Tibial nerve (tissue), 4 donors: ENCODE results near the gene EEF2KMT. TPM values are rescaled to one million over a fixed set of nuclear protein-coding genes. Genes with fewer than 3 reads are reported as not detected.

Experiments
- DNase-seq, 2 donors: peaks; one replicate each; pipeline ENCODE4 v3.0.0-alpha.2; 2019; ENCODE audit warnings: low spot score in 2 of 2
- H3K27ac ChIP-seq, 4 donors: fragments of 200-600 bp; sonication (generic) in 3 of 4; one replicate each; pipeline ENCODE4 v1.5.1; 2017 to 2019; ENCODE audit warnings: mild to moderate bottlenecking in 1 of 4
- H3K27me3 ChIP-seq, 2 donors: fragments of 200-600 bp; sonication (generic) in 1 of 2; one replicate each; pipeline versions ENCODE4 v1.5.1 to v1.6.0; 2017 to 2019
- H3K36me3 ChIP-seq, 3 donors: fragments of 200-600 bp; sonication (generic); one replicate each; pipeline ENCODE4 v1.5.1; 2018 to 2019
- H3K4me1 ChIP-seq, 4 donors: fragments of 200-600 bp; sonication (generic) in 3 of 4; one replicate each; pipeline ENCODE4 v1.5.1; 2017 to 2019
- H3K4me3 ChIP-seq, 4 donors: fragments of 200-600 bp; sonication (generic) in 3 of 4; one replicate each; pipeline ENCODE4 v1.5.1; 2017 to 2019; ENCODE audit warnings: mild to moderate bottlenecking in 1 of 4, moderate library complexity in 1 of 4
- H3K9me3 ChIP-seq, 4 donors: fragments of 200-600 bp; sonication (generic) in 3 of 4; one replicate each; pipeline ENCODE4 v1.5.1; 2017 to 2019
- CTCF ChIP-seq, 5 experiments: fragments of 200-600 bp in 3 of 5; fragments of 450-650 bp in 2 of 5; sonication (generic) in 3 of 5; IDR thresholded peaks; one replicate each; pipeline ENCODE4 v1.5.1; 2016 to 2019; ENCODE audit warnings: antibody characterized with exemption in 5 of 5, mild to moderate bottlenecking in 3 of 5, moderate library complexity in 2 of 5
- EP300 ChIP-seq, 2 donors: sonication (generic); formaldehyde crosslinking; IDR thresholded peaks; one replicate each; pipeline ENCODE4 v1.6.1; 2017; ENCODE audit warnings: antibody characterized with exemption in 2 of 2, mild to moderate bottlenecking in 1 of 2
- POLR2A ChIP-seq, 2 donors: fragments of 450-650 bp; IDR thresholded peaks; one replicate each; pipeline ENCODE4 v1.6.1; 2017; ENCODE audit warnings: antibody characterized with exemption in 2 of 2, mild to moderate bottlenecking in 2 of 2, moderate library complexity in 2 of 2
- WGBS, 2 donors: methylation state at CpG; one replicate each; pipeline ENCODE4 v1.1.5; 2018; 5-methylcytosine and 5-hydroxymethylcytosine counted together
- total RNA-seq, 4 donors: library from RNA; depleted of rRNA; stranded (reverse); fragments of >200 nt; gene quantifications; one replicate each; pipeline ENCODE4 v1.1.0, GENCODE V29; 2016

Gene EEF2KMT
- total RNA-seq, 4 donors from 2014 or later, result 4.8 to 10.8 (median 7.9) TPM

- no peaks in the 10 kb centered on the region for H3K9me3 ChIP-seq
- H3K4me1 ChIP-seq, result peaks cover 0 to 21% (median 13%) of the 10 kb centered on the region in 4 donors
- 43 to 44% methylated on average over 12 of the region's 12 CpGs for WGBS, 2 donors
- no peaks in the 10 kb centered on the region for H3K27me3 ChIP-seq
- DNase-seq, result no peak
- H3K36me3 ChIP-seq, result peaks cover 0 to 3% (median 0%) of the 10 kb centered on the region in 3 donors
- no peak for TF ChIP-seq EP300 (IDR thresholded peaks at IDR 0.05)
- TF ChIP-seq POLR2A (IDR thresholded peaks at IDR 0.05), result no peak
- no peak for TF ChIP-seq CTCF (IDR thresholded peaks at IDR 0.05)
- no peak overlapping the region for H3K27ac ChIP-seq
- H3K4me3 ChIP-seq, result no peak overlapping the region
These were observed 61.1 kb downstream of the EEF2KMT start for GRCh38 chr16:5036228-5037156.

GRCh38 chr16:5035909-5036227 is 61.7 kb downstream of the EEF2KMT start:
- 68 to 72% methylated on average over 1 of the region's 1 CpG for WGBS, 2 donors
- TF ChIP-seq CTCF (IDR thresholded peaks at IDR 0.05), result no peak
- no peak overlapping the region for H3K4me3 ChIP-seq
- peaks cover 0 to 9% (median 0%) of the 10 kb centered on the region in 3 donors for H3K36me3 ChIP-seq
- peaks cover 0 to 21% (median 13%) of the 10 kb centered on the region in 4 donors for H3K4me1 ChIP-seq
- DNase-seq, result no peak
- no peaks in the 10 kb centered on the region for H3K9me3 ChIP-seq
- no peak overlapping the region for H3K27ac ChIP-seq
- H3K27me3 ChIP-seq, result no peaks in the 10 kb centered on the region

Other genes with a start within 250 kb of the EEF2KMT start
- 100 to 1,000 TPM in 3 of 4 donors, 10 to 100 TPM in 1; 52.2 to 246 (median 200) TPM for gene PPL, start 160.6 kb downstream of the EEF2KMT start, total RNA-seq
- gene SEC14L5, start 139.5 kb downstream of the EEF2KMT start, total RNA-seq, result 10 to 100 TPM; 12.0 to 29.0 (median 13.6) TPM
- gene NAGPA, start 63.9 kb downstream of the EEF2KMT start, total RNA-seq, result 100 to 1,000 TPM in 1 of 4 donors, 10 to 100 TPM in 3; 37.5 to 104 (median 43.8) TPM
- gene C16orf89, start 31.8 kb downstream of the EEF2KMT start, total RNA-seq, result 10 to 100 TPM in 3 of 4 donors, 1 to 10 TPM in 1; 6.3 to 39.0 (median 17.8) TPM
- 10 to 100 TPM; 15.9 to 25.5 (median 22.9) TPM for gene ALG1, start 26.0 kb downstream of the EEF2KMT start, total RNA-seq